Loucy (cell line): ENCODE data around the gene GNAT2.

Experiments used
- H2AFZ ChIP-seq: fragments of 200-600 bp; sonication (generic); 2 replicates; pipeline ENCODE4 v1.6.0; 2016; ENCODE audit warnings: antibody characterized with exemption, mild to moderate bottlenecking, low read length, moderate library complexity
- H3F3A ChIP-seq: fragments of 200-600 bp; 2 replicates; pipeline ENCODE4 v1.6.0; 2016; ENCODE audit warnings: antibody characterized with exemption, low read depth, mild to moderate bottlenecking
- H3K27me3 ChIP-seq: fragments of 200-600 bp; sonication (generic); 2 replicates; pipeline ENCODE4 v1.6.1; 2014; ENCODE audit warnings: low read length, mild to moderate bottlenecking; ENCODE audit not compliant: insufficient read depth, poor library complexity, severe bottlenecking
- H3K36me3 ChIP-seq: fragments of 200-600 bp; sonication (generic); 2 replicates; pipeline ENCODE4 v1.6.1; 2016; ENCODE audit warnings: low read length; ENCODE audit not compliant: insufficient read depth
- H3K4me1 ChIP-seq: fragments of 200-600 bp; sonication (generic); 2 replicates; pipeline ENCODE4 v1.5.1; 2014; ENCODE audit warnings: low read length, mild to moderate bottlenecking; ENCODE audit not compliant: insufficient read depth, poor library complexity, severe bottlenecking
- H3K4me2 ChIP-seq: fragments of 200-600 bp; sonication (generic); 2 replicates; pipeline ENCODE4 v1.6.0; 2014; ENCODE audit warnings: antibody characterized with exemption, low read length, low read depth, mild to moderate bottlenecking; ENCODE audit not compliant: poor library complexity, severe bottlenecking
- H3K4me3 ChIP-seq: fragments of 200-600 bp; sonication (generic); 2 replicates; pipeline ENCODE4 v1.5.1; 2014; ENCODE audit warnings: low read length, mild to moderate bottlenecking, mixed read lengths; ENCODE audit not compliant: poor library complexity, severe bottlenecking
- H3K79me2 ChIP-seq: fragments of 200-600 bp; sonication (generic); 2 replicates; pipeline ENCODE4 v1.6.1; 2014; ENCODE audit warnings: low read length; ENCODE audit not compliant: insufficient read depth
- H3K9ac ChIP-seq: fragments of 200-600 bp; sonication (generic); 2 replicates; pipeline ENCODE4 v1.6.0; 2014; ENCODE audit warnings: mild to moderate bottlenecking, low read depth, low read length, moderate library complexity; ENCODE audit not compliant: poor library complexity, severe bottlenecking
- H3K9me2 ChIP-seq: fragments of 200-600 bp; sonication (generic); replicated peaks from 2 replicates; pipeline ENCODE4 v1.6.1; 2016; ENCODE audit warnings: low read depth, low read length, mixed read lengths
- H3K9me3 ChIP-seq: fragments of 200-600 bp; sonication (generic); 2 replicates; pipeline ENCODE4 v1.6.1; 2014; ENCODE audit warnings: mild to moderate bottlenecking, antibody characterized with exemption, low read length, low read depth; ENCODE audit not compliant: insufficient read depth
- H4K20me1 ChIP-seq: fragments of 200-600 bp; sonication (generic); 2 replicates; pipeline ENCODE4 v1.6.0; 2014; ENCODE audit warnings: antibody characterized with exemption, low read length, mild to moderate bottlenecking; ENCODE audit not compliant: insufficient read depth, poor library complexity, severe bottlenecking
- EZH2phosphoT487 ChIP-seq: fragments of 200-600 bp; IDR thresholded peaks from 2 replicates; pipeline ENCODE4 v1.6.1; 2018; ENCODE audit warnings: antibody characterized with exemption, mild to moderate bottlenecking, moderate library complexity, borderline replicate concordance
- TF ChIP-seq, protein P1 (sequence below): fragments of 200-600 bp; sonication (generic); conservative IDR thresholded peaks from 2 replicates; pipeline ENCODE4 v1.5.1; 2014; ENCODE audit warnings: mild to moderate bottlenecking, antibody characterized with exemption, low read length

The GNAT2 gene

GRCh38 chr1:109642626-109643025, 23.2 kb upstream of the GNAT2 start:
- Histone ChIP-seq H2AFZ (no peak overlapping the region), H3K4me2 (no peak overlapping the region), H3K9me2 (no peaks in the 10 kb centered on the region), H3K79me2 (no peaks in the 10 kb centered on the region), H3F3A (no peaks in the 10 kb centered on the region; the same call in 1 of the 2 replicates), H3K36me3 (no peaks in the 10 kb centered on the region), H3K27me3 (no peaks in the 10 kb centered on the region), H3K9ac (no peak overlapping the region), H3K4me1 (peaks cover 6% of the 10 kb centered on the region), H4K20me1 (no peaks in the 10 kb centered on the region), H3K4me3 (no peak overlapping the region), H3K9me3 (no peaks in the 10 kb centered on the region)
- TF ChIP-seq, protein P1, sequence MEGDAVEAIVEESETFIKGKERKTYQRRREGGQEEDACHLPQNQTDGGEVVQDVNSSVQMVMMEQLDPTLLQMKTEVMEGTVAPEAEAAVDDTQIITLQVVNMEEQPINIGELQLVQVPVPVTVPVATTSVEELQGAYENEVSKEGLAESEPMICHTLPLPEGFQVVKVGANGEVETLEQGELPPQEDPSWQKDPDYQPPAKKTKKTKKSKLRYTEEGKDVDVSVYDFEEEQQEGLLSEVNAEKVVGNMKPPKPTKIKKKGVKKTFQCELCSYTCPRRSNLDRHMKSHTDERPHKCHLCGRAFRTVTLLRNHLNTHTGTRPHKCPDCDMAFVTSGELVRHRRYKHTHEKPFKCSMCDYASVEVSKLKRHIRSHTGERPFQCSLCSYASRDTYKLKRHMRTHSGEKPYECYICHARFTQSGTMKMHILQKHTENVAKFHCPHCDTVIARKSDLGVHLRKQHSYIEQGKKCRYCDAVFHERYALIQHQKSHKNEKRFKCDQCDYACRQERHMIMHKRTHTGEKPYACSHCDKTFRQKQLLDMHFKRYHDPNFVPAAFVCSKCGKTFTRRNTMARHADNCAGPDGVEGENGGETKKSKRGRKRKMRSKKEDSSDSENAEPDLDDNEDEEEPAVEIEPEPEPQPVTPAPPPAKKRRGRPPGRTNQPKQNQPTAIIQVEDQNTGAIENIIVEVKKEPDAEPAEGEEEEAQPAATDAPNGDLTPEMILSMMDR: no peak
- no peak for TF ChIP-seq EZH2phosphoT487

DNA sequence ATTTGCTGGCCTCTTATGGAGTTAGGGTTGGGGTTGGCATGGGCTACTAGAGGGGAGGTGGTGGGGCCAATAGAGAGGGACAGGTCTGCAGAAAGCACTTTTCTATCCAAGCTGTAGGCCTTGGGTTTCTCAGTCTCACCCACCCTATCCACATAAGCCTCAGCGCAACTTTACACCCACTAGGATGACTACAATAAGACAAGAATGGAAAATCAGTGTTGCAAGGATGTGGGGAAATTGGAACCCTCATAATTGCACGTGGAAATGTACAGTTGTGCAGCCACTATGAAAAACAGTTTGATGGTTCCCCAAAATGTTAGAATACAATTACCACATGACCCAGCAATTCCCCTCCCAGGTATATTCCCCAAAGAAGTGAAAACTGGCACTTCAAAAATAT, 22.4 kb upstream of the GNAT2 start:
- no peak overlapping the region for H3K9ac ChIP-seq
- H3K36me3 ChIP-seq: no peaks in the 10 kb centered on the region
- H3F3A ChIP-seq: no peaks in the 10 kb centered on the region; the same call in 1 of the 2 replicates
- no peak overlapping the region for H3K4me2 ChIP-seq
- H2AFZ ChIP-seq: no peak overlapping the region
- no peaks in the 10 kb centered on the region for H3K9me3 ChIP-seq
- H4K20me1 ChIP-seq: no peaks in the 10 kb centered on the region
- H3K4me3 ChIP-seq: no peak overlapping the region
- H3K4me1 ChIP-seq: peaks cover 6% of the 10 kb centered on the region
- H3K27me3 ChIP-seq: no peaks in the 10 kb centered on the region
- TF ChIP-seq, protein P1: no peak
- TF ChIP-seq EZH2phosphoT487: no peak
- no peaks in the 10 kb centered on the region for H3K79me2 ChIP-seq
- H3K9me2 ChIP-seq: no peaks in the 10 kb centered on the region

DNA sequence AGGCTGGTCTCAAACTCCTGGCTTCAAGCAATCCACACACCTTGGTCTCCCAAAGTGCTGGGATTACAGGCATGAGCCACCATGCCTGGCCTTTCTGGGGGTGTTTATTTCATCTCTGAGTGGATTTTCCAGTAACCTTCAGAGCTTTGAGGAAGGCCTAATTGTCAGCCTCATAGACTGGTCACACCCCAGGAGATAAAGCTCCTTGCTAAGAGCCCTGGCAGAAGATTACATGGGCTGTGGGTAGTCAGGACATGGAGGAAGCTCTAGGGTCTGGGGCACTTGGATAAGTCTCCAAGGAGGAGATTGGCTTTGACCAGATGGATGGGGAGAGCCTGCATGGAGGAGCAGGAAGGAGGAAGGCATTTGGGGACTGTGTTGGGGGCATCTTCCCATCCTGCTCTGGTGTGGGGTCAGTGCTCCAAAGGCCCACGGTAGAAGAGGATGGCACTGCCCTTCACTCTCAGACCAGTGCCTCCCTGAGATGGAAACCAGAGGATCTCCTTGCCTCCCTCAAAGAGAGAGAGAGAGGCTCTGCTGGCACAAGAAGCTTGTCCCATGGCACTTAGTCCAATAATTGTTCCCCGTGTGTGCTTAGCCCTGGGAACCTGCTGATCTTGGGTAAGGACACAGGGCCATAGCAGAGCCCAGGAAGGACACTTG, 21.8 kb upstream of the GNAT2 start:
- Histone ChIP-seq H3F3A (no peaks in the 10 kb centered on the region; the same call in 1 of the 2 replicates), H3K4me3 (no peak overlapping the region), H3K9me2 (no peaks in the 10 kb centered on the region), H3K36me3 (no peaks in the 10 kb centered on the region), H3K79me2 (no peaks in the 10 kb centered on the region), H2AFZ (no peak overlapping the region), H4K20me1 (no peaks in the 10 kb centered on the region), H3K9ac (no peak overlapping the region), H3K4me2 (no peak overlapping the region), H3K4me1 (peaks cover 6% of the 10 kb centered on the region), H3K27me3 (no peaks in the 10 kb centered on the region), H3K9me3 (no peaks in the 10 kb centered on the region)
- no peak for TF ChIP-seq EZH2phosphoT487
- TF ChIP-seq, protein P1: no peak
